HG02571 (cell line): ENCODE results near the gene MRTFA.
A peak's percentile ranks its signal among the peaks of the same experiment; 100 is the strongest.
"Not testable (repeated sequence)": the region's sequence is repeated elsewhere in the genome, so short reads cannot be mapped to it uniquely, and the experiment has no call there.

Experiments
- ATAC-seq: cut with Tn5 transposase; IDR thresholded peaks from one replicate; pipeline ENCODE4 v1.9.1; 2021; ENCODE audit warnings: mild to moderate bottlenecking, moderate library complexity; ENCODE audit not compliant: unreplicated experiment

MRTFA gene

DNA sequence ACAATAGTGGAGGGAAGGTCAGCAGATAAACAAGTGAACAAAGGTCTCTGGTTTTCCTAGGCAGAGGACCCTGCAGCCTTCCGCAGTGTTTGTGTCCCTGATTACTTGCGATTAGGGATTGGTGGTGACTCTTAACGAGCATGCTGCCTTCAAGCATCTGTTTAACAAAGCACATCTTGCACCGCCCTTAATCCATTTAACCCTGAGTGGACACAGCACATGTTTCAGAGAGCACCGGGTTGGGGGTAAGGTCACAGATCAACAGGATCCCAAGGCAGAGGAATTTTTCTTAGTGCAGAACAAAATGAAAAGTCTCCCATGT is 136.1 kb downstream of the MRTFA start:
- not testable (repeated sequence) for ATAC-seq

DNA sequence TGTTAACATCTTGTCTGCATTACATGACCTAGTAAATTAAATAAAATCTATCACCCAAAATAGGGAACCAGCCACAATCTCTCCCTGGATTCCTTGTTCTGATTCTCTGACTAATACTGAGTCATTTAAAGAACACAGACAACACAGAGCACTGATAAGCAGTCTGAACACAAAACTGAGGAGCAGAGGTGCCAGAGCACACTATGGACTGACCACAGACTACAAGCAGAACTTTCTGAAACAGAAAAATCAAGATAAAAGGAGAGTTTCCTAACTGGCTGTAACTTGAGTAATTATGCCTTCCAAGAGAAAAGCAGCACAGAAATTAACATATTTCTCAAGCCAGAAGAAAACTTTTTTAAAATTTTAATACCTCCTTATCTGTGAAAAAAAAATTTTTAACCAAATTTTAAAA is 137.3 kb downstream of the MRTFA start:
- no peak for ATAC-seq

DNA sequence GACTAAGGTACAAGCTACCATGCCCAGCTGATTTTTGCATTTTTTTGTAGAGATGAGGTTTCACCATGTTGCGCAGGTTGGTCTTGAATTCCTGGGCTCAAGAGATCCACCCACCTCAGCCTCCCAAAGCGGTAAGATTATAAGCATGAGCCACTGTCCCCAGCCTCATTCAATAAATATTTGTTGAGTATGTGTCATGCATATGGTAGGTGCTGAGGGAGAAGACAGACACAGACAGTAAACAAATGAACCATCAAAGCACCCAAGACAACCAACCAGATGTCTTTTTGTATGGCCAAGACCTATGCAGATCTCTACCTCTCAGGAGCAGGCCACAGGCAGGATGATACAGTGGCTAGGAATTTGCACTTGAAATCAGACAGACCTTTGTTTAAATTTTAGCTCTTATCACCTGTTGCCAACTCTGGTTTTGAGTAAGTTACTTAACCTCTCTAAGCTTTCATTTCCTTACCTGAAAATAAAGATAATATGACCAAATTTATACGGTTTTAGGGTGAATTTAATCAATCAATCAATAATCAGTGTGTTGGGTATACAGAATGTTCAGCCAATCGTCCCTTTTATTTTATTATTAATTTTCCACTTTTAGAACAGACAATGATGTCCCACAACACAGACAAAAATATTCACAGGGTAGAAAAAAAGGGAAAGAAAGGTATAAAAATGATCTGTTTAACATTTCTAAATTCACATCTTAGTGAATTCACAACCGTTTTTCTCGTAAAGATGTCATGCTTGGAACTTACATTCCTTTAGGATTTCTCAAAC is 137.9 kb downstream of the MRTFA start:
- no peak for ATAC-seq

- ATAC-seq = no peak
Measured at GRCh38 chr22:40493441-40493840, 143.1 kb downstream of the MRTFA start.

DNA sequence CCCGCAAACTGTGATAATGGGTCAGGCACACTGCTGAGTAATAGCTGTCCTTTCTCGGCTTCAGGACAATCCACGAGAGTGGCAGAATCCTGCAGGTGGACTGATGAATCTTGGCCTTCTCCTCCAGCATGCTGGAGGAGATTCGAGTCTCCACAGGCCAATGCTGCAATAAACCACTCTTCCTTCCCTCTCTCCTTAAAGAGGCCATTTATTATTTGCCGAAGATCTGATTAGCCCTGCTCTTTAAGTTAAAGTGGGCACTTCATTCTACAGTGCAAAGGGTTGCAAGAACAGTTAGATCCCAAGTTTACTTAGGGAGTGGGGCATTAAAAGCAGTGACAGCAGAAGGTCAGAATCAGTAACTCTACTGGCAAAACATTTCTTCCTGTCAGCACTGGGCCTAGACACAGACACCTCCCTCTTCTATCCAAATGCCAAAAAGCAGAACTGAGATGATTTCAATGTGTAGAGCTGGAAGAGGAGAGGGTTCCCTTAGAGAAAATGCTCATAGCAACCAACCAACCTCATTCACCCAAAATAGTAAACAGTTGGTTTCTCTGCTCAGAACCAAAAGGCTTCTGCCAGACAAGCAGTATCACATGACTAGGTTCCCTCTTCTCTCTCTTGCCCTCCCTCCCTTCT is 144.4 kb downstream of the MRTFA start:
- ATAC-seq = peak; percentile 87

GRCh38 chr22:40487663-40488249 is 148.8 kb downstream of the MRTFA start:
- no peak for ATAC-seq

- no peak for ATAC-seq
Measured at GRCh38 chr22:40486962-40487602, 149.4 kb downstream of the MRTFA start.

- ATAC-seq = no peak
Measured at GRCh38 chr22:40485813-40486667, 150.5 kb downstream of the MRTFA start.

- no peak for ATAC-seq
Measured at GRCh38 chr22:40484906-40485669, 151.4 kb downstream of the MRTFA start.

- no peak for ATAC-seq
Measured at GRCh38 chr22:40482886-40483285, 153.6 kb downstream of the MRTFA start.

GRCh38 chr22:40482391-40482790 is 154.1 kb downstream of the MRTFA start:
- ATAC-seq = no peak

GRCh38 chr22:40480996-40481395 is 155.5 kb downstream of the MRTFA start:
- no peak for ATAC-seq

DNA sequence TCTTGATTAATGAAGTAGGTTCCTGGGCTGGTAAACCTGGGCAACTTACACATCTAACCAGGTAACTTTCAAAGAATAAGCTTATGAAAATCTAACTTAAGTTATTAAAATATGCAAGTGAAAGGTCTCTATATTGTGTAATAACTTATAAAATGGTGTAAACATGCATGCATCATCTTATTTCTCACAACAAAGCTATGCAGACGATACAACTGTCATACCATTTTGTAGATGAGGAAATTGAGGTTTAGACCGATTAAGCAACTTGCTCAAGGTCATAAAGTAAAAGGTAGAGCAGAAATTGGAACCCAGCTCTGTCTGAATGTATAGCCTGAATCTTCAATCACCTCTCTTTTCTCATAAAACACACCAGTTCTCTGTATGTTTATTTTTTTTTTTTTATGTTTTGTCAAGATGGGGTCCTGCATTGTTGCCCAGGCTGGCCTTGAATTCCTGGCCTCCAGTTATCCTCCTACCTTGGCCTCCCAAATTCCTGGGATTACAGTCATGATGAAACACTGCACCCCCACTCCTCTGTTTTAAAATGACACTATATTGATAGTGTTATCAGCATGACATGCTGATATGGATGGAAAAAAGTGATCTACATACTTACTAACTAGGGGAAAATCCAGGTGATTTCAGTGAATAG is 156.5 kb downstream of the MRTFA start:
- no peak for ATAC-seq

GRCh38 chr22:40479126-40479800 is 157.3 kb downstream of the MRTFA start:
- no peak for ATAC-seq

- ATAC-seq = no peak
Measured at GRCh38 chr22:40478338-40479125, 158.0 kb downstream of the MRTFA start.

DNA sequence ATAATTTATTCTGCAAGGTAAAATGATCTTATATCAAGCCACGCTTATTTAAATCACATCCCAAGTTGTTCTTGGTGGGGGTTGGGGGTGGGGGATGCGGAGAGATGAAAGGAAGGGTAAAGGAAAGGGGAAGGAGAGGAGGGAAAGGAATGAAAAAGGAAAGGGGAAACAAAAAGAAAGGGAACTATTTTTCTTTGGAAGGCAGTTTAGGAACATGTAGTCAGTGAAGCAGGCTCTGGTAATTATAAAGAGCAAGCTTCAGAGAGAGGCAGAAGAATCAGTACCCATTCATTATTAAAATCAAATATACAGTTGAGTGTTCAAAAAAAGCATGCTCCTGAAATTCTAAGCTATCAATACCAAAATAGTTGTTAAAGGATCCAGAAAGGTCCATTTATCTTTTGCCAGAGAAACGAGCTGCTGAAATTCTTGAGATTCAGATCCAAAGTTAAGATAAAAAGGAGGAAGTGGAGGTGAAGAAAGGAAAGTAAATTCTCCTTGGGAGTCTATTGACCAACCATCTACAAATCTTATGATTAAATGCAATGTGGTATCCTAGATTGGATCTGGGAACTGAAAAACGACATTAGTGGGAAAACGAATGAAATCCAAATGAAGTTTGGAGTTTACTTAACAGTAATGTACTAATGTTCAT is 158.7 kb downstream of the MRTFA start:
- no peak for ATAC-seq

- ATAC-seq = no peak
Measured at GRCh38 chr22:40476341-40476740, 160.2 kb downstream of the MRTFA start.

DNA sequence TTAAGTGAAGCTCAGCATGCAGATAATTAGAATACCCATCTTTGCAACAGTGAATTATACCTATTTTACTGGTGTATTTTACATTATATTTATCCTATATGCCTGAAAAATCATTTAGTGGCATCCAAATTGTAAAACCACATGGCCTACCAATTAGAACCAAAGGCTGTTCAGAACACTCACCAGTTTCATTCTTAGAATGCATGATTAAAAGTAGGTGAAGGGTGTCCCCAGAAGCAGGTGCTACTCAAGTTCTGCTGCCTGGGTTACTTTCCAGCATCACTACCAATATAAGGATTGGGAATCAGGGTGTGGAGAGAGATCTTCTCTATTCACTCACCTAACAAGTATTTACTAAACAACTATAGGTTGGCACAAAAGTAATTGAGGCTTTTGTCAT is 162.8 kb downstream of the MRTFA start:
- ATAC-seq = no peak
